Testis (tissue), 3 donors: ENCODE data around the gene CKS1B. TPM values are rescaled to one million over a fixed set of nuclear protein-coding genes. Genes with fewer than 3 reads are reported as not detected.
A peak's percentile ranks its signal among the peaks of the same experiment; 100 is the strongest.
"Not testable (repeated sequence)": the region's sequence is repeated elsewhere in the genome, so short reads cannot be mapped to it uniquely, and the experiment has no call there.

Source experiments
- DNase-seq: peaks from one replicate; pipeline ENCODE4 v3.0.0-alpha.2; 2019
- H3K27ac ChIP-seq, 2 donors: fragments of 200-600 bp; sonication (generic); one replicate each; pipeline ENCODE4 v1.5.1; 2019
- H3K27me3 ChIP-seq: fragments of 200-600 bp; sonication (generic); one replicate; pipeline ENCODE4 v1.5.1; 2019
- H3K36me3 ChIP-seq: fragments of 200-600 bp; sonication (generic); one replicate; pipeline ENCODE4 v1.5.1; 2017; ENCODE audit warnings: low read depth; ENCODE audit errors: missing control alignments
- H3K4me1 ChIP-seq: fragments of 200-600 bp; sonication (generic); one replicate; pipeline ENCODE4 v1.5.1; 2019
- H3K4me3 ChIP-seq, 2 donors: fragments of 200-600 bp; sonication (generic); one replicate each; pipeline ENCODE4 v1.5.1; 2017 to 2019
- H3K9me3 ChIP-seq: fragments of 200-600 bp; sonication (generic); one replicate; pipeline ENCODE4 v1.5.1; 2017
- CTCF ChIP-seq, 3 experiments: fragments of 450-650 bp in 2 of 3; fragments of 200-600 bp in 1 of 3; sonication (generic) in 1 of 3; IDR thresholded peaks; one replicate each; pipeline ENCODE4 v1.5.1; 2016 to 2019; ENCODE audit warnings: antibody characterized with exemption in 3 of 3, mild to moderate bottlenecking in 2 of 3, moderate library complexity in 1 of 3
- POLR2A ChIP-seq: fragments of 450-650 bp; IDR thresholded peaks from one replicate; pipeline ENCODE4 v1.6.1; 2017; ENCODE audit warnings: antibody characterized with exemption, mild to moderate bottlenecking, moderate library complexity
- WGBS, 2 donors: methylation state at CpG; one replicate each; pipeline ENCODE4 v1.1.5; 2018; 5-methylcytosine and 5-hydroxymethylcytosine counted together
- intact Hi-C: fragments of 100-400 bp; cut with DNase I; formaldehyde crosslinking; loops from one replicate; pipeline ENCODE4 v1.15.1; 2023; ENCODE audit warnings: low total_unique reads
- polyA plus RNA-seq: library from polyadenylated mRNA; stranded (reverse); fragments of 350-450 nt; fragmentation: Illumina TruSeq; extraction: RNeasy Lipid Tissue Mini Kit (QIAGEN cat#74804); gene quantifications from one replicate; pipeline ENCODE4 v1.2.3, GENCODE V29; 2014; ENCODE audit warnings: low read depth, low replicate concordance; ENCODE audit not compliant: insufficient read depth
- total RNA-seq, 2 donors: library from RNA; depleted of rRNA; stranded (reverse); fragments of >200 nt; gene quantifications; one replicate each; pipeline ENCODE4 v1.2.3, GENCODE V29; 2016

The CKS1B gene
- total and polyA plus RNA-seq, 3 donors from 2014 or later, result 45.5 to 100 (median 84.3) TPM

GRCh38 chr1:154975409-154976059 is 1.1 kb downstream of the CKS1B start:
- Histone ChIP-seq H3K36me3 (no peaks in the 10 kb centered on the region), H3K4me3 (peak overlapping the region; percentile 78 to 86), H3K4me1 (peaks cover 33% of the 10 kb centered on the region), H3K27me3 (no peaks in the 10 kb centered on the region), H3K9me3 (no peaks in the 10 kb centered on the region), H3K27ac (peak overlapping the region; percentile 98 to 99)
- intact Hi-C loops, result no loop called here
- DNase-seq, result peak; percentile 71
- TF ChIP-seq CTCF (IDR thresholded peaks at IDR 0.05) (no peak), POLR2A (no peak)
- WGBS, 2 donors, result 0 to 1% methylated on average over 24 of the region's 24 CpGs

GRCh38 chr1:154977762-154978161 is 3.3 kb downstream of the CKS1B start:
- H3K4me1 ChIP-seq, result peaks cover 17% of the 10 kb centered on the region
- H3K36me3 ChIP-seq, H3K9me3 ChIP-seq, DNase-seq, H3K27me3 ChIP-seq, H3K4me3 ChIP-seq, intact Hi-C loops, H3K27ac ChIP-seq: not testable (repeated sequence)
- 71 to 73% methylated on average over 3 of the region's 3 CpGs for WGBS, 2 donors

- Histone ChIP-seq H3K9me3 (no peaks in the 10 kb centered on the region), H3K27ac (no peak overlapping the region), H3K4me3 (no peak overlapping the region), H3K4me1 (peaks cover 12% of the 10 kb centered on the region), H3K27me3 (no peaks in the 10 kb centered on the region), H3K36me3 (no peaks in the 10 kb centered on the region)
- 93 to 95% methylated on average over 3 of the region's 3 CpGs for WGBS, 2 donors
- DNase-seq, result no peak
- no peak for TF ChIP-seq CTCF (IDR thresholded peaks at IDR 0.05)
- TF ChIP-seq POLR2A, result no peak
- intact Hi-C loops, result no loop called here
Measured at GRCh38 chr1:154978360-154978759, 3.9 kb downstream of the CKS1B start.

- TF ChIP-seq POLR2A (no peak), CTCF (IDR thresholded peaks at IDR 0.05) (no peak)
- intact Hi-C loops, result no loop called here
- Histone ChIP-seq H3K9me3 (no peaks in the 10 kb centered on the region), H3K27me3 (no peaks in the 10 kb centered on the region), H3K4me1 (peaks cover 9% of the 10 kb centered on the region), H3K27ac (no peak overlapping the region), H3K36me3 (no peaks in the 10 kb centered on the region), H3K4me3 (peak overlapping the region; percentile 46 to 77)
- WGBS, 2 donors, result 48 to 52% methylated on average over 6 of the region's 6 CpGs
- DNase-seq, result no peak
Measured at GRCh38 chr1:154982341-154982740, 7.9 kb downstream of the CKS1B start.

DNA sequence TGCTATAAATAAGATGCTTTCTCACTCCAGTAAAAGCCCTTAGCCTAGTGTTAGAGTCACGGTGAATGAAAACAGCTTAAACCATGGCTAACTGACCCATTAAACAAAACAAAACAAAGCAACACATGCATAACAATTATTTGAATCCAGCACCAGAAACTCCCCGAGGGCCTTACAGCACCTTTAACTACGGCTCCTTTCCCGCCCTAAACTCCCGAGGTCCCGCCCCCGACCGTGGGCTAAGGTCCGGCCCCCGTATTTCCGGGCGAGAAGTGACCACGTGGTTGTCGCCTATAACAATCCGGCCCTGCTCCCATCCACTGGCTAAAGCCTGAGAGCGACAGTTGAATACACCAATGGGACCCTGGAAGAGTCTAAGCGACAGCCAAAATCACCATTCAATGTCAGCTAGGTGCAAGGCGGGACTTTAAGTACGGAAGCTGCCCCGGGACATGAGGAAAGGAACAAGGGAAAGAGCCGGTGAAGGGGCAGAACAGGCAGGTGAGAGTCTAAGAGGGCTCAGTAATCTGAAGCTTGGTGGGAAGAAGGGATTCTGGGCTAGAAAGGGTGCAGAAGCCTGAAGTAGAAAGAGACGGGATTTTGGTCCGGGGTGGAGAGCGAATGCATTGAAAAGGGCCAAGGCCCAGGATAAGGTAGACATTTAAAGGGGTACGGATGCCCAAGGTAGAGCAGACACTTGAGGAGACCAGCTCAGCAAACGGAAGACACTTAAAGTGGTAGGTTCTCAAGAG is 8.6 kb downstream of the CKS1B start, which contains the start of gene FLAD1:
FLAD1 (plus strand) TSS at position 448 of the 752 bp plus-strand sequence. CDS start 351 bp downstream, outside the sequence.
- Histone ChIP-seq H3K27ac (no peak within 1 kb of the TSS), H3K36me3 (no peaks in the 10 kb centered on the region), H3K4me1 (peaks cover 9% of the 10 kb centered on the region), H3K9me3 (no peaks in the 10 kb centered on the region), H3K27me3 (no peaks in the 10 kb centered on the region), H3K4me3 (peak within 1 kb of the TSS; percentile 46 to 77)
- DNase-seq, result peak; percentile 99
- no peak for TF ChIP-seq POLR2A
- peak in 2 of 3 experiments; percentile 21 to 37 for TF ChIP-seq CTCF (IDR thresholded peaks at IDR 0.05)
- intact Hi-C loops, result no loop called here
- 0% methylated on average over 26 of the region's 26 CpGs for WGBS, 2 donors
